SKM-1 treated with dmso at 0.1 percent for 144 hours (cell line): ENCODE data around the gene TMEM255B.
"Not testable (repeated sequence)": the region's sequence is repeated elsewhere in the genome, so short reads cannot be mapped to it uniquely, and the experiment has no call there.

Source experiments
- DNase-seq: peaks from one replicate; lab custom pipeline; 2025; ENCODE audit not compliant: unreplicated experiment; lab: John Stamatoyannopoulos, UW

TMEM255B gene

DNA sequence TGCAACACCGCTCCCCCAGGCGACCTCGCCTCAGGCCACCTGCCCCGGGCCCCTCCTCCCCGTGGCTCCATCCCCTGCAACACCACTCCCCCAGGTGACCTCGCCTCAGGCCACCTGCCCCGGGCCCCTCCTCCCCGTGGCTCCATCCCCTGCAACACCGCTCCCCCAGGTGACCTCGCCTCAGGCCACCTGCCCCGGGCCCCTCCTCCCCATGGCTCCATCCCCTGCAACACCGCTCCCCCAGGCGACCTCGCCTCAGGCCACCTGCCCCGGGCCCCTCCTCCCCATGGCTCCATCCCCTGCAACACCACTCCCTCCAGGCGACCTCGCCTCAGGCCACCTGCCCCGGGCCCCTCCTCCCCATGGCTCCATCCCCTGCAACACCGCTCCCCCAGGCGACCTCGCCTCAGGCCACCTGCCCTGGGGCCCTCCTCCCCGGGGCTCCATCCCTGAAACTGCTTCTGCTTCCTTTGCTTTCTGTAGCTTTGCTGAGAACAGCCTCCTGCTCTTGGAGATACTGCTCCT, 71.5 kb downstream of the TMEM255B start:
- DNase-seq, result not testable (repeated sequence)

DNA sequence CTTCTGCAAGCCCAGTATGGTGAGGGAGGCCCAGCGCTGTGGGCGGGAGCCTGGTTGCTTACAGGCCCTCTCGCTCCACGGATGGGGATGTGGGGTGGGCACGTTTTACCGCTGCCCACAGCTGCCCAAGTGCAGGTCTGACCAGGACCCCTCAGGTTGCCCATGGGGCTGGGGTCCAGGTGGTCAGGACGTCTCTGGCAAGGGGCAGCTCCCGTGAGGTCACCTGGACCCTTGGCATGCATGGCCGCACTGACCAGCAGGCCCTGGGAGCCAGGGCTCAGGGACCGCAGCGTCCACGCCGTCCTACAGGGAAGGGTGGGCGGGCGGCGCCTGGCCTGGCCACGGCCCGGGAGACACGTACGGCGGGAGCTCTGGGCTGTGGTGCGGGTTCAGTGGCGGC, 72.0 kb downstream of the TMEM255B start:
- DNase-seq, result no peak

DNA sequence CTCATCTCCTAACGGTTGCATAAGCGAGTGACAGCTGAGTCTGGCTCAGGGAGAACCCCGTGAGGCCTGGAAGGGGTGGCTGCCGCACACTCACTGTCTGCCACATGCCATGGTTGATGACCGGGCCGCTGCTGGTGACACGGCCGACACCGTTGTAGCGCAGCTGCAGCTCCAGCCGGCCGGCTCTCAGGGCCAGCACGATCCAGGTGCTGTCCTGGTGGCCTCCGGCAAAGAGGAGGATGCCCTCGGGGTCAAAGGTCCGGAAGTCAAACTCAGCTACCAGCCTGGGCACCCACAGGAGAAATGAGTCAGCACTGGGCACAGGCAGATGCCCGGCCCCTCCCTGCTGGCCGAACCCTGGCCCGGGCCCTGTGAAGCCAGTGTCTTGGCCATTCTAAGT, 73.2 kb downstream of the TMEM255B start:
- DNase-seq, result no peak

DNA sequence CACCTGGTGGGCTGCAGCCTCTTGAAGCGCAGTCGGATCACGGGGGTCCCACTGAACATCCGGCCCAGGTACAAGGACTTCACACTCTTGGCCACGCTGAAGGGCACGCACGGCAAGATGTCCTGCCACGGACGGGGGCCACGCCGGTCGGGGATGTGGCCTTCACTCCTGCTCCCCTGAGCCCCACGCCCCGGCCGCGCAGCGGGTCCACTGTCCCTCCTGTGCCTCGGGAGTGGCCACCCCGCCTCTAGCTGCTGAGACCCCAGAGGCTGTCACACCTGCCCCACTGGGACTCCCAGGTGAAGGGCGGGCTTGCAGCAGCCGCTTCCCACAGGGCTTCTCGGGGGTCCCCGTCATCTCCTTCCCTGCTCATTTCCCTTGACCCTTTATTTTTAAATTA, 73.6 kb downstream of the TMEM255B start:
- no peak for DNase-seq

DNA sequence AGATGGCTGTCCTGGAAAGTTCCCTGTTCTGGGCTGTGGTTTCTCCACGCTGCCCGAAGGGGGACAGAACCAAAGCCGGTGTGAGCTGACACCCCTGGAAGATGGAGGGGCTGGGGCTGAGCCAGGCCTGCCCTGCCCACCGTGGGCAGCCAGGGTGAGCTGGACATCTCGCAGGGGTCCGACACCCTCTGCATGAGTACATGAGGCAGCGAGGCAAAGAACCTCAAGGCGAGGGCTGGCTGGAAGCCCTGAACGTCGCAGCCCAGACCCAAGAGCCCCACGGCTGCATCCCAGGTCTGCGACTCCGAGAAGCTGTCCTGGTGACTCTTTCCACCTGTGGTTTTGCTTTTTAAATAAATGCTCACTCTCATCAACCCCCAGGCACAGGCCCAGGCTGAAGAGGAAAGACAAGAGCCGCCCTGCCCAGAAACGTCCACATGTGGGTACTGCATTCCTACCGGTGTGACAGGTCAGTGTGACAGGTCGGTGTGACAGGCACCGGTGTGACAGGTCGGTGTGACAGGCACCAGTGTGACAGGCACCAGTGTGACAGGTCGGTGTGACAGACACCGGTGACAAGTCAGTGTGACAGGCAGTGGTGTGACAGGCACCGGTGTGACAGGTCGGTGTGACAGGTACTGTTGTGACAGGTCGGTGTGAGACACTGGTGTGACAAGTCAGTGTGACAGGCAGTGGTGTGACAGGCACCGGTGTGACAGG, 74.2 kb downstream of the TMEM255B start:
- no peak for DNase-seq

DNA sequence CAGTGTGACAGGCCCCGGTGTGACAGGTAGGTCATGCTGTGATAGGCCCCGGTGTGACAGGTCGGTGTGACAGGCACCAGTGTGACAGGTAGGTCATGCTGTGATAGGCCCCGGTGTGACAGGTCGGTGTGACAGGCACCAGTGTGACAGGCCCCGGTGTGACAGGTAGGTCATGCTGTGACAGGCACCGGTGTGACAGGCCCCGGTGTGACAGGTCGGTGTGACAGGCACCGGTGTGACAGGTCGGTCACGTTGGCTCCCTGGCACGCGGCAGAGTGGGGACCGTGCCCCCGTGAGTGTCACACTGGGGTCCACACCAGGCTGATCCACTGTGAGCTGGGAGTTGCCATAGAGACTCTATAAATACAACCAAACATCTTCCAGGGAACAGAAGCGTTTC, 75.0 kb downstream of the TMEM255B start:
- DNase-seq, result not testable (repeated sequence)

DNA sequence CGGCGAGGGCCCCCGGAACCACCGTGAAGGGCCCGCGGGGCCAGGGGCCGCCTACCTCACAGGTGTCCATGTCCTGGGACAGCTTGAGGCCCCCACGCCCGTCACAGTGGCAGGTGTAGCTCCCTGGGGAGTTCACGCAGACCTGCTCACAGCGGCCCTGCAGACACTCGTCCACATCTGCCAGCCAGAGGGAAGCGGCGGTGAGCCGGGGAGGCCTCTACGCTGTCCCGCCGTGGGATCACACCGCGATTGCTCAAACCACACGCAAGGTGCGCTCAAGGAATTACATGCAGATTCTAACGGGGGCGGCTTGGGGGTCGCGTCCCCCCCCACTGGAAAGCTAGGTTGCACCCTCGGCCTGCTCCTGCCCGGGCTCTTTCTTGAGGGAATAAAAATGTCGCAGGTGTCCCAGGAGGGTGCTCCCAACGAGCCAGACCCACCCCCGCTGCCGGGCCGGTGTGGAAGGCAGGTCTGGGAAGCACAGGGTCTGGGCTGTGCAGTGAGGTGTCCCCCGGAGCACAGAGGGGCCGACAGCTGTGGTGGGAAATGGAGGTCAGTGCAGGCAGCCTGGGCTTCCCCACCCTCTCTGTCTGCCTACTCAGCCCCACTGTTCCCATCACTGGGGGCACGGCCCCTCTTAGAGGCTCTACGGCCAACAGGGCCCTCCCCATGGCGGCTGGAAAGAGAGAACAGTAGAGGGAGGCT, 75.6 kb downstream of the TMEM255B start:
- DNase-seq, result no peak

DNA sequence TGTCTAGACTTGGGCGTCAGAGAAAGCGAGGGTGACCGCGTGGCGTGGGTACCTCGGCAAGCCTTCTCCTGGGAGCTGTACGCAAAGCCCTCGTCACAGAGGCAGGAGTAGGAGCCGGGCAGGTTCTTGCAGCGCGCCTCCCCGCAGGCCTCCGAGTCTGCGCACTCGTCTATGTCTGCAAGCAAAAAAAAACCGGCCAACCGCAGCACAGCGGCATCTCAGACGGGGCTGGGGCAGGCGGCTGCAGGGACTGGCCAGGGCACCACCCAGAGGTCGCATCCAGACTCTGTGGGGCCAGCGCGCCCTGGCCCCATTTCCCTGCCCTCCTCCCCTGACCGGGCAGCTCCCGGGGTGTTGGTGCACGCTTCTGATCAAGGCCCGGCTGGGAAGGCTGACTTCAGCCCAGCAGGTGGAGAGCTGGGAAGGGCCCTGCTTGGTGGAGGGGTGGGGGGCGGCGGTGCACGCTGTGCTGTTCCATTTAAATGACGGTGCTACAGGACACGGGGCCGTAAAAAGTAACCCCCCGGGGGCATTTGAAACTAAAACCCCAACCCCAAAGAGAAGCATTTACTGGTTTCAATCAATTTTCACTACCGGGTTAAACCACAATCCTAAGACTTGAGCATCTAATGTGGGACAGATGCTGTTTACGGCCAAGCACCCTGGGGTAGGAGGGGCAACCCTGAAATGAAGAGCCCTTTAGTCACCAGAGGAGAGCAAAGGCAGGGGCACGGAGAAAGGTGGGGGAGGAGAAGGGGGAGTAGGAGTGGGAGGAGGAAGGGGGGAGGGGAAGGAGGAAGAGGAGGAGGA, 76.6 kb downstream of the TMEM255B start:
- DNase-seq, result no peak

DNA sequence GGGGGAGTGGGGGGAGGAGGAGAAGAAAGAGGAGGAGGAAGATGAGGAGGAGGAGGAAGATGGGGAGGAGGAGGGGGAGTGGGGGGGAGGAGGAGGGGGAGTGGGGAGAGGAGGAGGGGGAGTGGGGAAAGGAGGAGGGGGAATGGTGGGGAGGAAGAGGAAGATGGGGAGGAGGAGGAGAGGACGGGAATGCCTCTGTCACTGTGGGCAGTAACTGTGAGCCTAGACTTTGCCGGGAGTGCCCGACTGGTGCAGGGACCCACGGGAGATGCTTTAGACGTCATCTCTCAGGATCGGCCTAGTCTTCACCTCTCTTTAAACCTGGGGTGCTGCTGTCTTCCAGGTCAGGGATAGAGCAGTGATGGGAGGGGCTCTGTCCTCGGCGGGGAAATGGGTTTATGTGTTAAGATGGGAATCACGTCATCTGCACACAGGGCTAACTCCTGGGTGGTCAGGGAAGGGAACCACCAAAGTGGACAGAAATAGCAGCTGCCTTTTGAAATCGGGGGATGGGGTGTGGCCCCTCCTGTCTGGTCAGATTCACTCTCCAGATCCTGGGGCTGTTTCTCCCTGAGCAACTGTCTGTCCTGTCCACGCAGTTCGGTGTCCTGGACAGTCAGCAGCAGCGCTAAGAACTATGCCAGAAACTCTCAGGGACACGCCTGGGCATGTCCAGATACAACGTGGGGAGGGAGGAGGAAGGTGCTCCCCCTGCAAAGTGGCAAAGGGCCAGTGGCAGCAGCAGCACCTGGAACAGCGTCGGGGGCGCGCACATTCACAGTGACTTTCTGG, 77.9 kb downstream of the TMEM255B start:
- no peak for DNase-seq

DNA sequence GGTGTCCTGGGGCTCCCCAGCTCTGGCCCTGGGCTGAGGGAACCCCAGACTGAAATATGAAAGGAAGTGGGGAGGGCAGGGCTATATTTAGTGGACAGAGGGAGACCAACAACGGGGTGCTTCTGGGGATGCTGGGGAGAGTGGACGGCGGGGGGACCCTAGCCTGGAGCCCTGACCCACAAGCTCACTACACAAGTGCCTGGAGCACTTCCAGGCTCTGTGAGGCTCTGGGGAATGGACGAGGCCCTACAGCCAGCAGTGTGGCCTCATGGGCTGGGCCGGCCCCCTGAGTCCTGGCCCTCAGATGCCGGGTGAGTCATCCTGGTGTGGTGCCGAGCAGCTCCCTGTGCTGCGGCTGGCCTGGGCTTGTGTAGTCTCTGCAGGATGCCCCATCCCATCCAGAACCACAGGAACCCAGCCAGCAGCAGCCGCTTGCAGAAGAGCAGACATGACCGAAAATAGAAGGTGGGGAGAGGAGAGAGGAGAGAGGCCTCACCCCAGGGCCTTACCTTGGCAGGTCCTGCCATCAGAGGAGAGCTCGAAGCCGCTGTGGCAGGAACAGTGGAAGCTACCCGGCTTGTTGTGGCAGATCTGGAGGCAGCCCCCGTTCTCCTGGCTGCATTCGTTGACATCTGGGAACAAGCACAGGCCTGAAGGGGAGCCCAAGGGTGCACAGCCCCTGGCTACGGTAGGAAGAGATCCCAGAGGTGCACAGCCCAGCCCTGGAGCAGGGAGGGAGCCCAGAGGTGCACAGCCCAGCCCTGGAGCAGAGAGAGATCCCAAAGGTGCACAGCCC, 78.7 kb downstream of the TMEM255B start:
- no peak for DNase-seq

DNA sequence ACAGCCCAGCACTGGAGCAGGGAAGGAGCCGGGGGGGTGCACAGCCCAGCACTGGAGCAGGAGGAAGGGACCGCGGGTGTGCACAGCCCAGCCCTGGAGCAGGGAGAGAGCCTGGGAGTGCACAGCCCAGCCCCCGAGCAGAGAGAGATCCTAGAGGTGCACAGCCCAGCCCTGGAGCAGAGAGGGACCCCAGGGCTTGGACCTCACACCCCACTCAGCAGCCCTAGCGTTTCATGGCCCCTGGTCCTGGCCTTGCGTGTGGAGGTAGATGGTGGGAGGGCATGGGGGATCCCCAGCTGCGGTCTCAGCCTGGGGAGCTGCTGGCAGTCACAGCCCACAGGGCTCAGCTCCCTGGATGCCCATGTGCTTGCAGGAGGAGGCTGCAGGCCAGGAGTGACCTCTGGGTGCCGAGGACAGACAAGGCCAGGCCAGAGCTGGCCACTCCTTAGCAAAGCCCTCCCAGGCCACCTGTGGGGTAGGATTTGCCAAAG, 79.7 kb downstream of the TMEM255B start:
- DNase-seq, result no peak

DNA sequence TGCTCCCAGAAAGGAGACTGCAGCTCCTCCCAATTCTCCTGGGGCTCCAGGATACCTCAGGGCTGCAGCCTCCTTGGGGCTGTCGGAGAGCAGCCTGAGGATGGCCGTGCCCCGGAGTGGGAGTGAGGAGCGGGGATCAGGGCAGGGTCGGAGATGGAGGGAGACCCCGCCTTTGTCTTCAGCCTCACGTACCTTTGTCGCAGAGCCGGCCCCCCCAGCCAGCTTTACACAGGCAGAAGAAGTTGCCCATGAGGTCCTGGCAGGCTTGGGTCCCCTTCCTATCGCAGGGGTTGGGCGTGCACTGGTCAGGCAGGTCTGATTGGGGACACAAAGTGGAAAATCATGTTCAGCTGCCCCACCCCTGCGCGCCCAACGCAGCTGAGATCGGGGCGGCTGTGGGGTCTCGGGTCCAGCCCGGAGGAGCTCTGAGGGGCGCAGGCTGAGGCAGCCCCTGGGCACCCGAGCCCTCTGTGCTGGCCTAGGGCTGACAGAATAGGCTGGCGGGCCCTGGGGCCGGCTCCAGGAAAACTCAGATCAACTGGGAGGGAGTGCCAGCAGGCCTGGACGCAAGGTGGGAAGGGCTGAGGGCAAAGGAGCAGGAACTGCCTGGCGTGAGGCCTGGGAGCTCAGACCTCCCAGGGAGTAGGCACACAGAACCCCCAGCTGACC, 80.6 kb downstream of the TMEM255B start:
- no peak for DNase-seq

DNA sequence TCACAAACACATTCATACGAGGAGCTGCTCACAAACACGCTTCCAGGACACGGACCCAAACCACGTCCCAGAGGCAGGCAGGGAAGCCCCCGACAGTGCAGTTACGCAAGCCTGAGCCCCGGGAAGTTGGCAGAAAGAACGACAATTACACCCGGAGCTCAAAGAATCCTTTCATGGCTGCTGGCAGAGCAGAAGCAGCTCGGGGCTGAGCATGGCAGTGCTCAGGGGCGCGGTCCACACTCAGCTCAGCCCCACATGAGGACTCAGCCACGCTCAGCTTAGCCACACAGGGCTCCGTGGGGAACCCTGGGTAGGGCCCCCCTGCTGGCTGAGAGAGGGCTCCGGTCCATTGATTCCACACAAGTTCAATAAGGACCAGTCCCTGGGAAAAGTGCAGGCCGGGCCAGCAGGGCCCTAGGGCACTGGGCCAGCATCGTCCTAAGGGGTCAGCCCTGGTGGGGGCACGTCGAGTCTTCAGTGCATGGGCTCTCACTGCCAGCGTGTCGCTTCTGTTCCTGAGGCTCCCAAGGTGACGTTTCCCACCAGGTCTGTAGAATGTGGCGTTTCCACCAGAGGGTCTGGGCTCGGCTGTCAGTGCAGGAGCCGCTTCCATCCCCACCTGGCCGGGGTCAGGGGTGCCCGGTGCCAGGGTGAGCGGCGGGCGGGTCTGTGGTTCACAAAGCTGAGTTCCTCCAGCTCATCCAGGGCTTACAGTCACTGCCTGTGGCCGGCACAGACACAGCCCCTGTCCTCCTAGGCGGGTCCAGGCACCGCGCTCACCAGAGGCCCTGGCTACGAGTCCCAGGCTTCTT, 81.7 kb downstream of the TMEM255B start:
- DNase-seq, result no peak

DNA sequence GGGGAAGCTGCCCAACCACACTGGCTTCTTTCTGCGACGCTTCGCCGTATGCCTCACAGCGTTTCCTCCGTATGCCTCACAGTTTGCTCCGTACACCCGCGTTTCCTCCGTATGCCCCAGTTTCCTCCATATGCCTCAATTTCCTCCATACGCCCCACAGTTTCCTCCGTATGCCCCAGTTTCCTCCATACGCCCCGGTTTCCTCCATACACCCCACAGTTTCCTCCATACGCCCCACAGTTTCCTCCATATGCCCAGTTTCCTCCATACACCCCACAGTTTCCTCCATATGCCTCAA, 82.3 kb downstream of the TMEM255B start:
- no peak for DNase-seq

DNA sequence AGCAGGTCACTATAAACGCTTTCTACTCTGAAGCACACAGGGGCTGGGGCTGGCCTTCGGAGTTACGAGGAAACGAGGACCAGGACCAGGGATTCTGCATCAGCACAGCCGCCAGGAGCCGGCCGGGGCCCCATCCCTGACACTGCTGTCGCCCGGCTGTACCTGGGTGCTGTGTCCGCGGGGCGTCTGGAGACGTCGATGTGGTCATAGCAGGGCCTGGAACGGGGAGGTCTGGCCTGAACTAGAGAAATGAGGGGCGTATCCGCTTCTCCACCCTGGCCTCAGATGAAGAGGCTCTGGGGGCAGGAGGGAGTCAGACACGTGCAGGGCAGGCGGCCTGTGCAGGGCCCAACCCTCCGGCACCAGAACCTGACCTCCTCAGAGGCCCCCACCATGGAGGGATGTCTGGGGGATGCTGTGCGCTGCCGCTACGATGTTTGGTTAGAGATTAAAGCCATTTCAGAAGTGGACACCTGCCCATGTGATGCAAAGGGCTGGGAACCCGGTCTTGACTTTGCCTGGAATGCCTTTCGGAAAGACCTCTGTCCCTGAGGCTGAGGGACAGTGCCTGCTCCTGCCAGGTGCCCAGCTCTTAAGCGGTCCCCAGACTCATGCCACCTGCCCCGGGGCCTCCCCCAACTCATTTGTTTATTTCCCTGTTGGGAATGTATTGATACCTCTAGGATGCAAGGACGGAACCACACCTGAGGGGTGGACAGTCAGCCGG, 83.5 kb downstream of the TMEM255B start:
- no peak for DNase-seq

DNA sequence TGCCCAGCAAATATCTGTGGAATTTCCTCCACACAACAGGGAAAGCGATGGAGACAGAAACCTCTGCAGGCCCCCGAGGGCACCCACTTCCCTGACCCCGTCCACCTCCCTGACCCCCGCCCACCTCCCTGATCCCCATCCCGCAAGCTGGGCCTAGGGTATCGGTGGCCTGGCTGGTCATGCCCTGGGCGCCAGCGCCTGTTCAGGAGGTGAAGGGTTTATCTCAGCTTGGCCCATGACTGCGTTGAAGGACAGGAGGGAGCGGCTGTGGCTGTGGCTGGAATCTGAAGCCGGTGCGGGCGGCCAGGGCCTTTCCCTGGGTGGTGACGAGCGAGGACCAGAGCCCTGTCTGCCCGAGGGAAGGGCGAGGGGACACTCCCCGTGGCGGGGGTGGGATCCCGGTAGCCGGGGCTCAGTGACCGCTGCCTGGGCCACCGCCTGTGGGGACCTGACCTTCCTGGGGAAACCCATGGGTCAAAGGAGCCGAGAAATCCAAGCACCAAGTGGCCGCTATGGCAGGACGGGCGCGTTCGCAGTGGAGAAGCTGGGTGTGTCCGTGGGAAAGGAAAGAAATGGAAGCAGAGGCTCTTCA, 84.1 kb downstream of the TMEM255B start:
- DNase-seq, result no peak

DNA sequence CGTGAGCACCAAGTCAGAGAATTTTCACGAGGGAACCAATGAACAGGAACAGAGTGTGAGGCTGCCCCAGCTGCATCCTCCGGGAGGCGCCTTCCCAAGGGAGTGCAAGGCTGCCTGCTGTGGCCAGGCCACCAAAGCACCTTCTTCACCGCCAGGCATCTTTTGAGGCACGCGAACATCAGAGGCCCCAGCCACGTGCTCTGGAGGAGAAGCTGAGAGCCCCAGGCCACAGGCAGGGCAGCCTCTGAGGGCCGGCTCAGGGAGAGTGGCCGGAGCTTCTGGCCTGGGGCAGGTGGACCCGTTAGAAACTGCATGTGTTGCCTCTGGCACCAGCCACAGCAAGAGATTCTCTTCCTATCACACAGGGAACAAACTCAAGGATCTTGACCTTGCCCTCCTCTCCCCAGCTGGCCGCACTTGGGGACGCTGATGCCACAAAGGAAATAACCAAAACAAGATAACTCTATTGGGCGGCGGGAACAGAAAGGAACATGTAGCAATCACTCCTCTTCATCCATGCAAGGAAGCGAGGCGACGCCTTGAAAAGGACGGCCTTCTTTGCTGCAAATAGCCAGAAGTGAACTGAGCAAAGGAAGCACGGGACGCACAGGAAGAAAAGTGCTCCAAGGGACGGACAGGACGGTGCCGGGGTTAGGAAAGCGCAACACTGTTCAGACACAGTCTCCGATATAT, 85.0 kb downstream of the TMEM255B start:
- DNase-seq, result no peak
